Loucy (cell line): ENCODE data around the gene TFPI2.
"Not testable (repeated sequence)": the region's sequence is repeated elsewhere in the genome, so short reads cannot be mapped to it uniquely, and the experiment has no call there.

Source experiments
- H2AFZ ChIP-seq: fragments of 200-600 bp; sonication (generic); 2 replicates; pipeline ENCODE4 v1.6.0; 2016; ENCODE audit warnings: antibody characterized with exemption, mild to moderate bottlenecking, low read length, moderate library complexity
- H3F3A ChIP-seq: fragments of 200-600 bp; 2 replicates; pipeline ENCODE4 v1.6.0; 2016; ENCODE audit warnings: antibody characterized with exemption, low read depth, mild to moderate bottlenecking
- H3K27me3 ChIP-seq: fragments of 200-600 bp; sonication (generic); 2 replicates; pipeline ENCODE4 v1.6.1; 2014; ENCODE audit warnings: low read length, mild to moderate bottlenecking; ENCODE audit not compliant: insufficient read depth, poor library complexity, severe bottlenecking
- H3K36me3 ChIP-seq: fragments of 200-600 bp; sonication (generic); 2 replicates; pipeline ENCODE4 v1.6.1; 2016; ENCODE audit warnings: low read length; ENCODE audit not compliant: insufficient read depth
- H3K4me1 ChIP-seq: fragments of 200-600 bp; sonication (generic); 2 replicates; pipeline ENCODE4 v1.5.1; 2014; ENCODE audit warnings: low read length, mild to moderate bottlenecking; ENCODE audit not compliant: insufficient read depth, poor library complexity, severe bottlenecking
- H3K4me2 ChIP-seq: fragments of 200-600 bp; sonication (generic); 2 replicates; pipeline ENCODE4 v1.6.0; 2014; ENCODE audit warnings: antibody characterized with exemption, low read length, low read depth, mild to moderate bottlenecking; ENCODE audit not compliant: poor library complexity, severe bottlenecking
- H3K4me3 ChIP-seq: fragments of 200-600 bp; sonication (generic); 2 replicates; pipeline ENCODE4 v1.5.1; 2014; ENCODE audit warnings: low read length, mild to moderate bottlenecking, mixed read lengths; ENCODE audit not compliant: poor library complexity, severe bottlenecking
- H3K79me2 ChIP-seq: fragments of 200-600 bp; sonication (generic); 2 replicates; pipeline ENCODE4 v1.6.1; 2014; ENCODE audit warnings: low read length; ENCODE audit not compliant: insufficient read depth
- H3K9ac ChIP-seq: fragments of 200-600 bp; sonication (generic); 2 replicates; pipeline ENCODE4 v1.6.0; 2014; ENCODE audit warnings: mild to moderate bottlenecking, low read depth, low read length, moderate library complexity; ENCODE audit not compliant: poor library complexity, severe bottlenecking
- H3K9me2 ChIP-seq: fragments of 200-600 bp; sonication (generic); replicated peaks from 2 replicates; pipeline ENCODE4 v1.6.1; 2016; ENCODE audit warnings: low read depth, low read length, mixed read lengths
- H3K9me3 ChIP-seq: fragments of 200-600 bp; sonication (generic); 2 replicates; pipeline ENCODE4 v1.6.1; 2014; ENCODE audit warnings: mild to moderate bottlenecking, antibody characterized with exemption, low read length, low read depth; ENCODE audit not compliant: insufficient read depth
- H4K20me1 ChIP-seq: fragments of 200-600 bp; sonication (generic); 2 replicates; pipeline ENCODE4 v1.6.0; 2014; ENCODE audit warnings: antibody characterized with exemption, low read length, mild to moderate bottlenecking; ENCODE audit not compliant: insufficient read depth, poor library complexity, severe bottlenecking
- CTCF ChIP-seq: fragments of 200-600 bp; sonication (generic); conservative IDR thresholded peaks from 2 replicates; pipeline ENCODE4 v1.5.1; 2014; ENCODE audit warnings: mild to moderate bottlenecking, antibody characterized with exemption, low read length
- EZH2phosphoT487 ChIP-seq: fragments of 200-600 bp; IDR thresholded peaks from 2 replicates; pipeline ENCODE4 v1.6.1; 2018; ENCODE audit warnings: antibody characterized with exemption, mild to moderate bottlenecking, moderate library complexity, borderline replicate concordance

The TFPI2 gene

DNA sequence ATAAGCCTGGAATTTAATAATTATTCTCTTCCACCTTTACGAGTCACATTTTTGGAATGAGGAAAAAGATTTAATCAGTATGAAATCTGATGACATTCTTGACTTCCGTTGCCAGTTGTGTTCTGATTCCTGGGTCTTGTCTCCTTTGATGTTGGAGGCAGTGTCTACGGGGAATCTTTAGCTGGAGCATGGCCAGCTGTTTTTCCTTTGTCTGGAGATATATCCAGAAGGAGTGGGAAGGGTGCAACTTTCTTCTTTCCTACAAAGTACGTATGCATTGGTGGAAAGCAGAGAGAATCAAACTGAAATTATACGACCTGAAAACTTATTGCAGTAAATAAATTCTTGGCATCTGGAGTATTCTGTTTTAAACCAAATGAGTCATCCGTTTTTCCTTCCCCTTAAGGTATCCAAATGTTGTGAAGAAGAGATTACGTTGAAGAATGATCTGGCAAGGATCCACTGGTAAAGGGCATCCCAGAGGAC, 24.1 kb upstream of the TFPI2 start:
- no peak overlapping the region for H2AFZ ChIP-seq
- H4K20me1 ChIP-seq: no peaks in the 10 kb centered on the region
- no peaks in the 10 kb centered on the region for H3K9me2 ChIP-seq
- no peaks in the 10 kb centered on the region for H3F3A ChIP-seq
- no peaks in the 10 kb centered on the region for H3K9me3 ChIP-seq
- H3K4me3 ChIP-seq: no peak overlapping the region
- H3K36me3 ChIP-seq: no peaks in the 10 kb centered on the region
- H3K4me2 ChIP-seq: no peak overlapping the region
- TF ChIP-seq CTCF (no peak), EZH2phosphoT487 (no peak)
- H3K27me3 ChIP-seq: no peaks in the 10 kb centered on the region
- H3K79me2 ChIP-seq: no peaks in the 10 kb centered on the region
- H3K4me1 ChIP-seq: no peaks in the 10 kb centered on the region
- H3K9ac ChIP-seq: no peak overlapping the region

DNA sequence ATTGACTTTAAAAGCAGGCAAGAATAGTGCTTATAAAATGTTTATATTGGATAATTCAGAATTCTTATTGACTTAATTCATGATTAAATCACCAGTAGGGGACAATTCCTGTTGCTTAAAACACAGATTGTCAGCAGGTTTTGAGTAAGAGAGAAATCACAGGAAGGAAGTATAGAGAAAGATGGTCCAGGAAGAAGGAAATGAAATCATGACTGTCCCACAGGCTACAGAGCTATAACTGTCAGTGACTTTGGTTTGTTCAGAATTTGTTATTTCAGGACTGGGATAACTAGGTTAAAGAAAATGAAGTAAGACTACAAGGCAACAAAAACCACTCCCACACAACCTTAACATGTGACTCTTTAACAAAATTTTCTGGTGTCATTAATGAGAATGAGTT, 22.6 kb upstream of the TFPI2 start:
- H3F3A ChIP-seq: no peaks in the 10 kb centered on the region
- H3K4me2 ChIP-seq: no peak overlapping the region
- no peaks in the 10 kb centered on the region for H3K9me3 ChIP-seq
- H3K36me3 ChIP-seq: no peaks in the 10 kb centered on the region
- H3K27me3 ChIP-seq: no peaks in the 10 kb centered on the region
- H3K9ac ChIP-seq: no peak overlapping the region
- no peaks in the 10 kb centered on the region for H3K9me2 ChIP-seq
- TF ChIP-seq EZH2phosphoT487 (no peak), CTCF (no peak)
- no peaks in the 10 kb centered on the region for H4K20me1 ChIP-seq
- H3K4me3 ChIP-seq: no peak overlapping the region
- H3K79me2 ChIP-seq: no peaks in the 10 kb centered on the region
- no peaks in the 10 kb centered on the region for H3K4me1 ChIP-seq
- no peak overlapping the region for H2AFZ ChIP-seq

GRCh38 chr7:93911661-93912060, 21.1 kb upstream of the TFPI2 start:
- H3K4me2 ChIP-seq, H3K4me1 ChIP-seq, H3K36me3 ChIP-seq, H3K9ac ChIP-seq, H2AFZ ChIP-seq, H3K27me3 ChIP-seq, H3K9me2 ChIP-seq, H3F3A ChIP-seq, H3K79me2 ChIP-seq, H3K4me3 ChIP-seq, H3K9me3 ChIP-seq, H4K20me1 ChIP-seq: not testable (repeated sequence)

GRCh38 chr7:93911242-93911641, 20.7 kb upstream of the TFPI2 start:
- not testable (repeated sequence) for H3F3A ChIP-seq, H4K20me1 ChIP-seq, H3K4me1 ChIP-seq, H3K4me2 ChIP-seq, H3K36me3 ChIP-seq, H3K4me3 ChIP-seq, H2AFZ ChIP-seq, H3K9me3 ChIP-seq, H3K9ac ChIP-seq, H3K9me2 ChIP-seq, H3K79me2 ChIP-seq, H3K27me3 ChIP-seq
